Endodermal cell (in vitro differentiated cells): Measurements from ENCODE around the gene FBXW12. TPM values are rescaled to one million over a fixed set of nuclear protein-coding genes. Genes with fewer than 3 reads are reported as not detected.

Source experiments
- DNase-seq: peaks from one replicate; pipeline ENCODE4 v3.0.0-alpha.2; 2017
- H3K27ac ChIP-seq: 2 replicates; pipeline ENCODE4 v1.5.1; 2013; ENCODE audit warnings: mild to moderate bottlenecking, low read depth, low read length, moderate library complexity
- H3K27me3 ChIP-seq: 2 replicates; pipeline ENCODE4 v1.6.1; 2013; ENCODE audit warnings: mild to moderate bottlenecking, low read length, moderate library complexity; ENCODE audit not compliant: insufficient read depth, control insufficient read depth, poor library complexity, severe bottlenecking
- H3K36me3 ChIP-seq: 2 replicates; pipeline ENCODE4 v1.7.0; 2013; ENCODE audit warnings: mild to moderate bottlenecking, low read length, moderate library complexity; ENCODE audit not compliant: control insufficient read depth, insufficient read depth
- H3K4me1 ChIP-seq: one replicate; pipeline ENCODE4 v1.7.0; 2013; ENCODE audit warnings: low read length; ENCODE audit not compliant: control insufficient read depth, insufficient read depth
- H3K4me3 ChIP-seq: 2 replicates; pipeline ENCODE4 v1.5.1; 2013; ENCODE audit warnings: mild to moderate bottlenecking, low read length, moderate library complexity
- H3K9ac ChIP-seq: 2 replicates; pipeline ENCODE4 v1.6.1; 2013; ENCODE audit warnings: mild to moderate bottlenecking, low read length, moderate library complexity; ENCODE audit not compliant: poor library complexity, severe bottlenecking; ENCODE audit errors: extremely low read depth
- H3K9me3 ChIP-seq: 2 replicates; pipeline ENCODE4 v1.6.1; 2013; ENCODE audit warnings: mild to moderate bottlenecking, low read length, moderate library complexity; ENCODE audit not compliant: control insufficient read depth
- H3K27ac Mint-ChIP-seq: 2 replicates; pipeline ENCODE4 v1.8.0; 2020; ENCODE audit warnings: mixed read lengths
- H3K27me3 Mint-ChIP-seq: 2 replicates; pipeline ENCODE4 v1.8.0; 2021; ENCODE audit warnings: mild to moderate bottlenecking, mixed read lengths; ENCODE audit not compliant: insufficient read depth
- H3K36me3 Mint-ChIP-seq: 2 replicates; pipeline ENCODE4 v1.8.0; 2020; ENCODE audit warnings: low read depth, mixed read lengths
- H3K4me1 Mint-ChIP-seq: 2 replicates; pipeline ENCODE4 v1.8.0; 2020; ENCODE audit warnings: mixed read lengths
- H3K4me3 Mint-ChIP-seq: 2 replicates; pipeline ENCODE4 v1.8.0; 2020; ENCODE audit warnings: mild to moderate bottlenecking, moderate library complexity, mixed read lengths
- H3K9me3 Mint-ChIP-seq: 2 replicates; pipeline ENCODE4 v1.8.0; 2020; ENCODE audit warnings: mild to moderate bottlenecking, mixed read lengths
- WGBS, 2 experiments: methylation state at CpG; one replicate each; pipeline versions ENCODE4 v1.1.5 to v1.1.7; 2013; ENCODE audit warnings: missing lambda C conversion rate in 2 of 2, mixed read lengths in 1 of 2; ENCODE audit not compliant: insufficient coverage in 1 of 2, insufficient read length in 1 of 2; 5-methylcytosine and 5-hydroxymethylcytosine counted together
- total RNA-seq, 2 donors: library from RNA; stranded (reverse); fragmentation: NEBNext Ultra II Directional in 1 of 2; extraction: Animal tissue kit (Norgen Biotek cat#: 25700) in 1 of 2; gene quantifications; 2 replicates in 1 of 2; 3 replicates in 1 of 2; pipeline ENCODE4 v1.2.1, GENCODE V29; 2021
- TF ChIP-seq, protein P1 (sequence below): fragments of 200-600 bp; sonication (generic); conservative IDR thresholded peaks from 2 replicates; pipeline ENCODE4 v1.5.0; 2021; ENCODE audit warnings: antibody characterized with exemption, mild to moderate bottlenecking

The FBXW12 gene
- total RNA-seq, 2 donors from 2014 or later, result 0.13 to 1.4 TPM

DNA sequence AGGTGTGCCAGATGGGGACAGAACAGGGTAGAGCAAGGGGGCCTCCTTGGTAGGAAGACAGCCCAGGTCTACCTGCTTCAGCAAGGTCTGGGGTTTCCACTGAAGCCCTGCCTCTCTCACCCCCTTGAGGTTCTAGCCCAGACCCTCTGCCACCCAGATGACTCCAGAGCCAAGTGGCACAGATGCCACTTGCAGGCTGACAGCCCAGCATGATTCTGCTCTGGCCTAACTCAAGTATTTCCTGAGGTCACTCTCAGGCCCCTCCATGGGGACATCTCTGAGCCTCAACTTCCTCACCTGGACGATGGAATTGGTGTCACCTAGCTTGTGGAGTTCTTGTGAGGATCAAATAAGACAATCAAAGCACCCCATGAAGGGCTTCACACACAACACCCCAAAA is 34.0 kb downstream of the FBXW12 start:
- H3K9ac ChIP-seq, result no peak overlapping the region
- no peak overlapping the region for H3K4me3 Mint-ChIP-seq
- H3K4me1 Mint-ChIP-seq, result no peaks in the 10 kb centered on the region
- H3K9me3 ChIP-seq, result no peaks in the 10 kb centered on the region
- H3K27me3 Mint-ChIP-seq, result no peaks in the 10 kb centered on the region
- no peak for DNase-seq
- peaks cover 74% of the 10 kb centered on the region for H3K36me3 Mint-ChIP-seq
- no peak overlapping the region for H3K4me3 ChIP-seq
- H3K27ac ChIP-seq, result no peak overlapping the region
- no peak overlapping the region for H3K27ac Mint-ChIP-seq
- TF ChIP-seq, protein P1, sequence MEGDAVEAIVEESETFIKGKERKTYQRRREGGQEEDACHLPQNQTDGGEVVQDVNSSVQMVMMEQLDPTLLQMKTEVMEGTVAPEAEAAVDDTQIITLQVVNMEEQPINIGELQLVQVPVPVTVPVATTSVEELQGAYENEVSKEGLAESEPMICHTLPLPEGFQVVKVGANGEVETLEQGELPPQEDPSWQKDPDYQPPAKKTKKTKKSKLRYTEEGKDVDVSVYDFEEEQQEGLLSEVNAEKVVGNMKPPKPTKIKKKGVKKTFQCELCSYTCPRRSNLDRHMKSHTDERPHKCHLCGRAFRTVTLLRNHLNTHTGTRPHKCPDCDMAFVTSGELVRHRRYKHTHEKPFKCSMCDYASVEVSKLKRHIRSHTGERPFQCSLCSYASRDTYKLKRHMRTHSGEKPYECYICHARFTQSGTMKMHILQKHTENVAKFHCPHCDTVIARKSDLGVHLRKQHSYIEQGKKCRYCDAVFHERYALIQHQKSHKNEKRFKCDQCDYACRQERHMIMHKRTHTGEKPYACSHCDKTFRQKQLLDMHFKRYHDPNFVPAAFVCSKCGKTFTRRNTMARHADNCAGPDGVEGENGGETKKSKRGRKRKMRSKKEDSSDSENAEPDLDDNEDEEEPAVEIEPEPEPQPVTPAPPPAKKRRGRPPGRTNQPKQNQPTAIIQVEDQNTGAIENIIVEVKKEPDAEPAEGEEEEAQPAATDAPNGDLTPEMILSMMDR, result no peak
- WGBS, 2 experiments, result 100% methylated on average over 1 of the region's 1 CpG; no CpG with 5 or more reads in 1 of the 2 experiments
- H3K27me3 ChIP-seq, result no peaks in the 10 kb centered on the region
- H3K4me1 ChIP-seq, result no peaks in the 10 kb centered on the region
- peaks cover 68% of the 10 kb centered on the region for H3K36me3 ChIP-seq
- no peaks in the 10 kb centered on the region for H3K9me3 Mint-ChIP-seq

DNA sequence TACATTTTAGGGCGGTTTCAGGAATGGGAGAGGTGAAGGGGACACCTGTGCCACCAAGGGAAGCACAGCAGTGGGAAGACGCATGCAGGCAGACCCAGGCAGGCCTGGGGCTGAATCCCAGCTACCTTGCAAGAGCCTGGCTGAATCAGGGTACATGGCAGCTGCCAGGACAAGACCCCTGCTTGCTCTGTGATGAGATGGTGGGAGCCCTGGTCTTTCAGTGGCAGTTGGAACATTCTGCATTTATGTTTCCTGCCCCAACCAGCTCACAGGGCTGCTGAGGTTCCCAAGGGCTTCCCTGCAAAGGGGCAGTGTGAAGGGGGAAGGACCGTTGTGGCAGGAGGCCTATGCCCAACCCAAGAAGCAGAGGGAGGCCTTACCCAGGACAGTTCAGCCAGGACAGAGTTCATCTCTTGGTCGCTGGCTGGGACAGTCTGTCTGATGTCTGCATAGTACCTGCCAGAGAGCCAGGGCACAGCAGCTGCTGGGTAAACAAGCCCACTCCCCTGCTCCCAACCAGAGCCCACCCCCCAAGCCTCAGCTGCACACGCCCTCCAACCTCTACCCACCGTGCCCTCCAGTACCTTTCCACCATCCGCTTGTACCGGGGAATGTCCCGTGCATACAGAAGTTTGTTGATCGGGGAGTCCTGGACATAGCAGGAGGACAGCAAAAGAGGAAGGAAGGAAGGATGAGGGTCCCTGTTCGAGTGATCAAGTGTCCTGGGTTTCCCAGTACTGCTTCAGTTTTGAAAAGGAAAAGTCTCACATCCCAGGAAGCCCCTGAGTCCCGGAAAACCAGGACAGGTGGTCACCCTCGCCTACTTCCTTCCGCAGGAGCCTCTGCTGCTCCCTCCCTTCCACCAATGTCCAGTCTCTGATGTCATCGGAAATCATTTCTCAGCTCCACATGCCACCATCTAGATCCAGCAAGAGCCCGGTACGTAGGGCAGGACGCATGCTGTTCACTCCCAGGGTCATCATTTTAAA is 34.7 kb downstream of the FBXW12 start:
- no peaks in the 10 kb centered on the region for H3K4me1 ChIP-seq
- Mint-ChIP-seq H3K4me1 (no peaks in the 10 kb centered on the region), H3K36me3 (peaks cover 78% of the 10 kb centered on the region), H3K27me3 (no peaks in the 10 kb centered on the region), H3K9me3 (no peaks in the 10 kb centered on the region), H3K27ac (peak overlapping the region; percentile 61), H3K4me3 (no peak overlapping the region)
- H3K27me3 ChIP-seq, result no peaks in the 10 kb centered on the region
- H3K9ac ChIP-seq, result no peak overlapping the region
- no peaks in the 10 kb centered on the region for H3K9me3 ChIP-seq
- no peak for DNase-seq
- 93 to 96% methylated on average over 11 to 18 of the region's 18 CpGs for WGBS, 2 experiments
- H3K4me3 ChIP-seq, result no peak overlapping the region
- TF ChIP-seq, protein P1, result no peak
- H3K36me3 ChIP-seq, result peaks cover 71% of the 10 kb centered on the region
- H3K27ac ChIP-seq, result no peak overlapping the region

DNA sequence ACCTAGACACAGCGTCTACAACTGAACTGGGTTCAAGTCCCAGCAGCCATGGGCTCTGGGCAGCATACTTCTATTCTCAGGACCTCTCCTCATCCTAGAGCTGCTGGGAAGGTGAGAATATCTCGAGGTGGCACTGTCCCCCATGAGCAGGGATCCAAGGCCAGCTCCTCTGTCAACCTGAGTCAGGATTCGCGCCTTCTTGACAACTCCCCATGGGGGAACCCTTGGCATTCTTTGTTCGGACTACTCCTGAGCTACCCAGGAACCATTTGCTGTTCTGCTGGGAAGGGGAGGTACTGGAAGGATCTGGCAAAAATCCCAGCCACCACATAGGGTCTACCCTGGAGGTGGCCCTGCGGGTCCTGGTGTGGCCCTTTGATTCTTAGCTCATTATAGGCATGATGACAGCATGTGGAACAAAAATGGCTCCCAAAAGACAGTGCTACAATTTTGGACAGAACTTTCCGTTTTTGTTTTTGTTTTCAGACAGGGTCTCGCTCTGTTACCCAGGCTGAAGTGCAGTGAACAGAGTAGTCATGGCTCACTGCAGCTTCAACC is 35.6 kb downstream of the FBXW12 start:
- peaks cover 77% of the 10 kb centered on the region for H3K36me3 Mint-ChIP-seq
- Histone ChIP-seq H3K27ac (no peak overlapping the region), H3K4me1 (no peaks in the 10 kb centered on the region), H3K36me3 (peaks cover 74% of the 10 kb centered on the region), H3K27me3 (no peaks in the 10 kb centered on the region), H3K9ac (no peak overlapping the region), H3K4me3 (no peak overlapping the region), H3K9me3 (no peaks in the 10 kb centered on the region)
- peak overlapping the region; percentile 61 for H3K27ac Mint-ChIP-seq
- no peaks in the 10 kb centered on the region for H3K4me1 Mint-ChIP-seq
- H3K4me3 Mint-ChIP-seq, result no peak overlapping the region
- WGBS, 2 experiments, result 92% methylated on average over 8 of the region's 8 CpGs
- no peaks in the 10 kb centered on the region for H3K27me3 Mint-ChIP-seq
- peak; percentile 83 for DNase-seq
- TF ChIP-seq, protein P1, result no peak
- no peaks in the 10 kb centered on the region for H3K9me3 Mint-ChIP-seq
